ENCODE measurements around the gene ARHGAP27. TPM values are rescaled to one million over a fixed set of nuclear protein-coding genes. Genes with fewer than 3 reads are reported as not detected.
A peak's percentile ranks its signal among the peaks of the same experiment; 100 is the strongest.

Gene ARHGAP27
- total RNA-seq, 1 donor from 2014 or later = 1.4 TPM

DNA sequence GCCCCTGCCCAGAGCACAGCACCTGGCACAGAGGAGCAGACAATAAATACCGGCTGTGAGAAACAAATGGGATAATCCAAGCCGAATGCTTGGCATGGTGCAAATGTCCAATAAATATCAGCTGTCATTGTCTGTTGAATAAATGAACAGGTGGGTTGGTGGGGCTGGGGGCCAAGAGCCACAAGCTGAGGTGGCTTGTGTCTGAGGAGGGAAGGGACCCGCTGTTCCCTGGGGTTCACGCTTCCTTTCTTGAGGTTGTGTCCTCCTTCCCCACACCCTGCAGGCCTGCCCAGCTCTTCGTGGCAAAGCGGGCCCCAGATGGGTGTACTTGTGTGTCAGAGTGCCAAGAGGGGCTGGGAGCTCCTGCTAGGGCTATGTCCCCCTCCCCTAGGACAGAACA is 38.6 kb downstream of the ARHGAP27 start:
- Mint-ChIP-seq H3K27me3 (ENCODE audit: low read depth) (peaks cover 9% of the 10 kb centered on the region), H3K36me3 (ENCODE audit: low read depth) (no peaks in the 10 kb centered on the region), H3K4me1 (peaks cover 10% of the 10 kb centered on the region), H3K27ac (ENCODE audit: unreplicated experiment) (no peak overlapping the region), H3K4me3 (no peak overlapping the region), H3K9me3 (no peaks in the 10 kb centered on the region)
- TF ChIP-seq, protein P1, sequence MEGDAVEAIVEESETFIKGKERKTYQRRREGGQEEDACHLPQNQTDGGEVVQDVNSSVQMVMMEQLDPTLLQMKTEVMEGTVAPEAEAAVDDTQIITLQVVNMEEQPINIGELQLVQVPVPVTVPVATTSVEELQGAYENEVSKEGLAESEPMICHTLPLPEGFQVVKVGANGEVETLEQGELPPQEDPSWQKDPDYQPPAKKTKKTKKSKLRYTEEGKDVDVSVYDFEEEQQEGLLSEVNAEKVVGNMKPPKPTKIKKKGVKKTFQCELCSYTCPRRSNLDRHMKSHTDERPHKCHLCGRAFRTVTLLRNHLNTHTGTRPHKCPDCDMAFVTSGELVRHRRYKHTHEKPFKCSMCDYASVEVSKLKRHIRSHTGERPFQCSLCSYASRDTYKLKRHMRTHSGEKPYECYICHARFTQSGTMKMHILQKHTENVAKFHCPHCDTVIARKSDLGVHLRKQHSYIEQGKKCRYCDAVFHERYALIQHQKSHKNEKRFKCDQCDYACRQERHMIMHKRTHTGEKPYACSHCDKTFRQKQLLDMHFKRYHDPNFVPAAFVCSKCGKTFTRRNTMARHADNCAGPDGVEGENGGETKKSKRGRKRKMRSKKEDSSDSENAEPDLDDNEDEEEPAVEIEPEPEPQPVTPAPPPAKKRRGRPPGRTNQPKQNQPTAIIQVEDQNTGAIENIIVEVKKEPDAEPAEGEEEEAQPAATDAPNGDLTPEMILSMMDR (conservative IDR thresholded peaks at IDR 0.05) = no peak
- DNase-seq (ENCODE audit: low read depth, low spot score) = no peak

DNA sequence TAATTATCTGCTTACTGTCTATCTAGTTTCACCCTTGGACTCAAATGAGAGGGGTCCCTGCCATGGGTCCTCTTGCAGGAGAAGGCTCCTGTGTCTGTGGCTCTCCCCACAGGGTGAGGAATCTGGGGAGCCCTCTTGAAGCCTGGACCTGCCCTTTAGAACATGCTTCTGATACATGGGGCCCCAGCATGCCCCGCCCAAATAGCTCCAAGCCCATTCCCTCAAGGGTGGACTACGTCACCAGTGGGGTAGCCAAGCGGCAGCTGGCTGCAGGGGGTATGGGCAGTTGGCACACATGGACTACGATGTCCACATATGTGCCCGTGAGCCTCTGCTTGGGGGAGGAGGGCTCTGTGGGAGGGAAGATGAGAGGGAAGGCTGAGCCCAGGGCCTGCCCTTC is 39.3 kb downstream of the ARHGAP27 start:
- no peak for DNase-seq (ENCODE audit: low read depth, low spot score)
- Mint-ChIP-seq H3K36me3 (ENCODE audit: low read depth) (no peaks in the 10 kb centered on the region), H3K27ac (ENCODE audit: unreplicated experiment) (no peak overlapping the region), H3K4me1 (peaks cover 7% of the 10 kb centered on the region), H3K4me3 (no peak overlapping the region), H3K9me3 (no peaks in the 10 kb centered on the region), H3K27me3 (ENCODE audit: low read depth) (peaks cover 12% of the 10 kb centered on the region)
- TF ChIP-seq, protein P1 (conservative IDR thresholded peaks at IDR 0.05) = no peak

DNA sequence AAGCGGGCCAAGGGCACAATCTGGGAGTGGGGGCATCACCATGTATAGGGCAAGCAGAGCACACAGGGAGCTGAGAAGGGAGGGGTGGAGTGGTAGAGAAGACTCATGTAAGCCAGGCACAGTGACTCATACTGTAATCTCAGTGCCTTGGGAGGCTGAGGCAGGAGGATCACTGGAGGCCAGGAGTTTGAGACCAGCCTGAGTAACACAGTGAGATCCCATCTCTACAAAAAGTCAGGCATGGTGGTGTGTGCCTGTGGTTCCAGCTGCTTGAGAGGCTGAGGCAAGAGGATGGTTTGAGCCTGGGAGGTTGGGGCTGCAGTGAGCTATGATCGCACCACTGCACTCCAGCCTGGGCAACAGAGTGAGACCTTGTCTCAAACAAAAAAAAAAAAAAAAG is 40.8 kb downstream of the ARHGAP27 start:
- H3K4me3 Mint-ChIP-seq = no peak overlapping the region

GRCh38 chr17:45391291-45391690 is 41.4 kb downstream of the ARHGAP27 start:
- H3K9me3 Mint-ChIP-seq = no peaks in the 10 kb centered on the region
- H3K4me1 Mint-ChIP-seq = peaks cover 7% of the 10 kb centered on the region
- peaks cover 20% of the 10 kb centered on the region for H3K27me3 Mint-ChIP-seq (ENCODE audit: low read depth)
- no peak overlapping the region for H3K4me3 Mint-ChIP-seq
- H3K27ac Mint-ChIP-seq (ENCODE audit: unreplicated experiment) = no peak overlapping the region
- TF ChIP-seq, protein P1 (conservative IDR thresholded peaks at IDR 0.05) = no peak
- H3K36me3 Mint-ChIP-seq (ENCODE audit: low read depth) = no peaks in the 10 kb centered on the region
- DNase-seq (ENCODE audit: low read depth, low spot score) = no peak

More for the DNA sequence above, 40.8 kb downstream of the ARHGAP27 start:
- H3K27ac Mint-ChIP-seq (ENCODE audit: unreplicated experiment) = peak overlapping the region; percentile 72
- no peak for DNase-seq (ENCODE audit: low read depth, low spot score)
- H3K4me1 Mint-ChIP-seq = peaks cover 7% of the 10 kb centered on the region
- peaks cover 20% of the 10 kb centered on the region for H3K27me3 Mint-ChIP-seq (ENCODE audit: low read depth)
- no peaks in the 10 kb centered on the region for H3K36me3 Mint-ChIP-seq (ENCODE audit: low read depth)
- H3K9me3 Mint-ChIP-seq = no peaks in the 10 kb centered on the region
- TF ChIP-seq, protein P1 (conservative IDR thresholded peaks at IDR 0.05) = no peak

DNA sequence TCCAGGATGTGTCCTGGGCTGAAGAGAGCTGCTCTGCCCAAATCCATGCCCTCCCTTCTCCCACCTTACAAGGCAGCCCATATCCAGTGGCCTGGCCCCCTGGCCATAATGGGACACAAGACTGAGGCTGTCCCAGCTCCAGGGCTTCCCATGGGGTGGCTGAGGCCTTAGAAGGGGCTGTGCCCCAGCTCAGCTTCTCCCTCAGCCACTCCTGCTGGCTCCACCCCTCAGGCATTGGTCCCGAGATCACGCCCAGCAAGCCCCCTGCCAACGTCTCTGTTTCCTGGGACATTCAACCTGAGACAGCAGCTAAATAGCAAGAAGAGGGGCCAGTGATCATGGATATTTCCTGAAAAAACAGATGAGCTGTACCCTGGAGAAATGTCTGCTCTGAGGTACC is 43.3 kb downstream of the ARHGAP27 start:
- no peaks in the 10 kb centered on the region for H3K36me3 Mint-ChIP-seq (ENCODE audit: low read depth)
- TF ChIP-seq, protein P1 (conservative IDR thresholded peaks at IDR 0.05) = no peak
- DNase-seq (ENCODE audit: low read depth, low spot score) = no peak

More for the DNA sequence above, 43.3 kb downstream of the ARHGAP27 start:
- Mint-ChIP-seq H3K27me3 (ENCODE audit: low read depth) (peaks cover 20% of the 10 kb centered on the region), H3K4me3 (no peak overlapping the region), H3K27ac (ENCODE audit: unreplicated experiment) (peak overlapping the region; percentile 38), H3K9me3 (no peaks in the 10 kb centered on the region), H3K4me1 (no peaks in the 10 kb centered on the region)

Measured in neural crest cell (in vitro differentiated cells).